Activated CD4-positive, alpha-beta T cell treated with anti-CD3 and anti-CD28 coated beads, Interleukin-2, amount 50 U/mL, for 1 hour (primary cell): ENCODE results near the gene IPO7.
"Not testable (repeated sequence)": the region's sequence is repeated elsewhere in the genome, so short reads cannot be mapped to it uniquely, and the experiment has no call there.

Experiments used
- DNase-seq: peaks from one replicate; pipeline ENCODE4 v3.0.0-alpha.2; 2020

Gene IPO7

DNA sequence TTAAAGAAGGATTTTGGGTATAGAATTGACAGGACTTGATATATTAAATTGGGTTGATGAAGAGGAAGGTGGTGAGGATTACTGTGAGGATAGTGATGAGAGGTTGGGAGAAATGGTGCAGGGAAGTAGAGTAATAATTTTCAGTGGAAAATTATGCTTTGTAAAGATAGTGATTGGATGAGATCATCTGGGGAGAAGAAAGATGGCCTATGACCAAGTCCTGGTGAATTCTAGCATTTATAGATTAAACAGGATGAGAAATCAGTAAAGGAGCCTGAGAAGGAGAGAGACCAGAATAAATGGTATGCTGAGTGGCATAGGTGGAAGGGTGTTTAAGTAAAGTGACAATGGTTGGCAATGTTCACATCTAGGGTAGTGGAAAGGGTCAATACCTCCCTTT, 15.0 kb downstream of the IPO7 start:
- no peak for DNase-seq

DNA sequence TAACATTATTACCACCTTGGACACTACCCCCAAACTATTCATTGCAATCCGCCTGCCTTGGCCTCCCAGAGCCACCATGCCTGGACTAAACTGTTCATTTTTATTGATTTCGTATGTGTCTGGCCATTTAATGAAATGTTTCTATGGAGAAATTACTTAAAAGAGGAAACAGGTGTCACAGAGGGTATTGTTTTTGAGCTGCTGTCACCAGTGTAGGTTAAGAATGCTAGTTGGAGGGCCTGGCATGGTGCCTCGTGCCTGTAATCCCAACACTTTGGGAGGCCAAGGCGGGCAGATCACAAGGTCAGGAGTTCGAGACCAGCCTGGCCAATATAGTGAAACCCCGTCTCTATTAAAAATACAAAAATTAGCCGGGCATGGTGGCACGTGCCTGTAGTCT, 17.4 kb downstream of the IPO7 start:
- not testable (repeated sequence) for DNase-seq

DNA sequence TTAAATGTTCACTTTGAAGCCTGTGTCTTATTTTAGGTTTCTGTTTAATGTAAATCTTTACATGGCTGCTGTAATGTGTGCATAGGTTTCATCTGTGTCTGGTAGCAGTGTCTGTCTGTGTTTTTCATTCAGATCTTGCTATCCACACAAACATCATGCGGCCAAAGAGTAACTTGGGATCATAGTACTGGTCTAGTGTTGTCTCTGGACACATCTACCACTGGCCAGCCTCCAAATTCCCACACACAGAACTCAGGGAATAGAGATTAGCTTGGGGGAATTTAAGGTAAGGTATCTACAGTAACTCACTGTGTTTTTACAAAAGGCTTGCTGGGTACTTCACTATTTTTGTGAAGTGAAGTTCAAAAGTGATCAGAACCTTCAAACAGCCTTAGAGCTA, 44.3 kb downstream of the IPO7 start:
- DNase-seq: no peak

DNA sequence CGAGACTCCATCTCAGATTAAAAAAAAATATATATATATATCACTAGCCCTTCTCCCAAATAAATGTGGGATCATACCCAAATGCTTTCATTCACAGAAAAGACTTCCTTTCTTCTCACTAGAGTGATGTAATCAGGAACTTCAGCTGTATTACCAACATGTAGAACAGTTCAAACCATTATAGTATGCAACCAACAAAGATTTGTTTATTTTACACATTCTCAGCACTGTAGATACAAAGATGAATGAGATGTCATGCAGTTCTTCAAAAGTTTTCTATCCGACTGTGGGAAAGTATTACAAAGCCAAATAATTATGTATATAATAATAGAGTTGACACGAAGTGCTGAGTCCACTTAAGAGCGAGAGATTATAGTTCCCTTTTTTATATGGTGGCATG, 54.2 kb downstream of the IPO7 start:
- DNase-seq: no peak

DNA sequence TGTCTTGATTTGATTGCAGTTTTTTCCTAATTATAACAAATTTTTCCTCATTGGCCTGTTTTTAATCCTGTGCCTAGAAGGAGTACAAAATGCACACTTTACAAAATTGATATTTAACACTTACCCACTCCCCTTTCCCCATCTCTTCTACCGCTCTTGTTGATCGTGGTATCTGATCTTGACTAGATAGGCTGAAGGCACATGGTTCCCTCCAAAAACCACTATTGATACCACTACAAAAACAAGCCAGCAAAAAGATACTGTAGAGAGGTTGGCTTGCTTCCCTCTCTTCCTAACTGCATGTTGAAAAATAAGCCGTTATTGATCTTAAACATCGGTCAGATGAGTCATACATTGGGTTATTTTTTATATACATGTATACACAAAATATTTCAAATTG, 61.8 kb downstream of the IPO7 start:
- no peak for DNase-seq

DNA sequence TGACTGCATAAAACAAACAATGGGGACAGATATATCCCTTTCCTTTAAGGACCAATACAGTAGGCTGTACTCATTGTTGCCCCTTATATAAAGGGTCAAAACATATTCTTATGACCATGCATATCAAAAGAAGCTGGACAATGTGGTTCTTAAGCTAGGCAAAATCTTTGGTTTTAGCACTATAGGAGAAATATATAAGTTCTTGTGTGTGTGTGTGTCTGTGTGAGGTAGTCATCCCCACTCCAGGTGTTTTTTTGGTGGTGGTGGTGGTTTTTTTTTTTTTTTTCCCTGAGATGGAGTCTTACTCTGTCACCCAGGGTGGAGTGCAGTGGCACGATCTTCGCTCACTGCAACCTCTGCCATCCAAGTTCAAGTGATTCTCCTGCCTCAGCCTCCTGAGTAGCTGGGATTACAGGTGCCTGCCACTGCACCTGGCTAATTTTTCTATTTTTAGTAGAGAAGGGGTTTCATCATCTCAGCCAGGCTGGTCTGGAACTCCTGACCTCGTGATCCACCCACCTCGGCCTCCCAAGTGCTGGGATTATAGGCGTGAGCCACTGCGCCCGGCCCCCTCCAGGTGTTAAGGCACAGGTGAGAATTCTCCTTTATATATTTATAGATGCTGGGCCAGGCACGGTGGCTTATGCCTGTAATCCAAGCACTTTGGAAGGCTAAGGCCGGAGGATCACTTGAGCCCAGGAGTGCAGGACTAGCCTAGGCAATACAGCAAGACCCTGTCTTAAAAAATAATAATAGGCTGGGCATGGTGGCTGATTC, 64.3 kb downstream of the IPO7 start:
- DNase-seq: no peak

DNA sequence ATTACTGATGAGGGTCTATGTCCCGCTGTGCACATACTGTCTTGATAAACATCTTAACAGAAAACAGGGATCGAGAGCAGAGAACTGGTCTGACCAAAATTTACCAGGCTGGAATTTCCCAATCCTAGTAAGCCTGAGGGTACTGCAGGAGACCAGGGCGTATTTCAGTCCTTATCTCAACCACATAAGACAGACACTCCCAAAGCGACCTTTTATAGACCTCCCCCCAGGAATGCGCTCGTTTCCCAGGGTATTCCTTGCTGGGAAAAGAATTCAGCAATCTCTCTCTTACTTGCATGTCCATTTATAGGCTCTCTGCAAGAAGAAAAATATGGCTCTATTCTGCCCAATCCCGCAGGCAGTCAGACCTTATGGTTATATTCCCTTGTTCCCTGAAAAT, 67.6 kb downstream of the IPO7 start:
- DNase-seq: not testable (repeated sequence)

DNA sequence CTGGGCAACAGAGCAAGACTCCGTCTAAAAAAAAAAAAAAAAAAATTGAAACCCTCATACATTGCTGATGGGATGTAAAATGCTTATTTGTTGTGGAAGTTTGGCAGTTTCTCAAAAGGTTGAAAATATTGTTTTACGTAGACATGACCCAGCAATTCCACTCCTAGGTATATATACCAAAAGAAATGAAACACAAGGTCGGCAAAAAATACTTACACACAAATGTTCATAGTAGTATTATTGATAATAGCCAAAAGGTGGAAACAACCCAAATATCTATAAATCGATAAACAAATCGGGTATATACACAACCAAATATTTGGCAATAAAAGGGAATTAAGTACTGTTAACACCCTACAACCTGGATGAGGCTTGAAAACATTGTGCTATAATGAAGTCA, 71.3 kb downstream of the IPO7 start:
- DNase-seq: no peak

DNA sequence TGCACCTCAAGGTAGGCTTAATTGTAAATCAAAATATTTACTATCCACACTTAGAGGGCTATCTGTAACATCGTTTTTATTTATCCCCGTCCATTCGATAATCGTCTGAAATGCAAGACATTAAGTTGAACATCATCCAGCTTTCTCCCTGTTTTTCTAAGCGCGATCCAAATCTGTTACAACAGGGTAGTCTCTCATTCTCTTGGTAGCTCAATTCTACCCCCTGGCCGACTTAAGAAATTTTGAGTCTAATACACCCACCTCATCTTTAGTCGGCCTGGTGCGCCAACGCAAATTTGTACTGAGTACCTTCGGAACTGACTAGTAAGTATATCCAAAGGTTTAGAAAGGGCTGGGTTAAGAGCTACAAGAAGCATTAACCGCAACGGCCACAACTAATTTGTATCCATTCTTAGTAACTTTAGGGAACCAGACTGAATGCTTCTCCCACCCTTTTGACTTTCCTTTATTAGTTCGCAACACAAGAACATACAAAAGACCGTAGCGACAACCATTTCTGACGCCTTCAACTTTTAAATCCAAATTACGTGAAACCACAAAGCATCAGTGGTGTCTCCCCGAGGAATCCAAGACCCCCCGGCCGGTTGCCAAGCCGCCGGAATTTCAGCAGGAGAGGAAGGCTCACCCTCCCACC, 75.3 kb downstream of the IPO7 start:
- DNase-seq: peak; percentile 29

DNA sequence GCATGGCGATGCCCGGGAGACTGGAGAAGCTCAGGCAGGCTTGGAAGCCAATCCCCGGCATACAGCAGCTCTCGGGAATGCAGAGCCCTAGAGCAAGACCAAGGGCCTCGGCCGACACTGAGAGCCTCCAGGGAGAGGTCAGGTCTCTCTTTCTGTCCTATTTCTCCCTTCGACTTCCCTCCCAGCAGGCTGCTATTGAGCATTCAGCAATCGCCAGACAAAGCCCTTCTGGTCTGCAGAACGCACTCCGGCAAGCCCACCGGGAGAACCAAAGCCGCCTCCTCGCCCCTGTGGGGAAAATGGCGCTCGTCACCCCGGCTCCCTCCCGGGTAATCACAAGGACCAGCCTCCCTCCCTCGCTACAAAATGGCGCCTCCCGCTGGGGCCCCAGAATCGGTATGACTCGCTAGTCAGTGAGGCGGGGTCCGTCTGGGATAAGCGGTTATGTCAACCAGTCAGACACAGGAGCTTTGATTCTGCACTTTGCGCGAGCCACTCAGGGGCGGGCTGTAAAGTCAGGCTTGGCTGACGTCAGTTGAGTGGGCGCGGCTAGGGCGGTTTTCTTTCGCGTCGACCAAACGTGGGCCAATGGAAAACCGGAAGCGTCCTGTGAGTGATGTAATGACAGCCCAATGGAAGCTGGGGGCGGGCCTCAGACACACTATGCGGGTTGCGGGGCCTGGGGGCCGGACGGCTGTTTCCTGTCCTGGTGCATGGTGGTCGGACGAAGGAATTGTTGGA, 76.0 kb downstream of the IPO7 start, which contains the start of gene ZNF143:
TSS of gene ZNF143 (plus strand) at position 691 of the 741 bp plus-strand sequence. CDS start 10,297 bp downstream, outside the sequence.
- DNase-seq: peak; percentile 100

DNA sequence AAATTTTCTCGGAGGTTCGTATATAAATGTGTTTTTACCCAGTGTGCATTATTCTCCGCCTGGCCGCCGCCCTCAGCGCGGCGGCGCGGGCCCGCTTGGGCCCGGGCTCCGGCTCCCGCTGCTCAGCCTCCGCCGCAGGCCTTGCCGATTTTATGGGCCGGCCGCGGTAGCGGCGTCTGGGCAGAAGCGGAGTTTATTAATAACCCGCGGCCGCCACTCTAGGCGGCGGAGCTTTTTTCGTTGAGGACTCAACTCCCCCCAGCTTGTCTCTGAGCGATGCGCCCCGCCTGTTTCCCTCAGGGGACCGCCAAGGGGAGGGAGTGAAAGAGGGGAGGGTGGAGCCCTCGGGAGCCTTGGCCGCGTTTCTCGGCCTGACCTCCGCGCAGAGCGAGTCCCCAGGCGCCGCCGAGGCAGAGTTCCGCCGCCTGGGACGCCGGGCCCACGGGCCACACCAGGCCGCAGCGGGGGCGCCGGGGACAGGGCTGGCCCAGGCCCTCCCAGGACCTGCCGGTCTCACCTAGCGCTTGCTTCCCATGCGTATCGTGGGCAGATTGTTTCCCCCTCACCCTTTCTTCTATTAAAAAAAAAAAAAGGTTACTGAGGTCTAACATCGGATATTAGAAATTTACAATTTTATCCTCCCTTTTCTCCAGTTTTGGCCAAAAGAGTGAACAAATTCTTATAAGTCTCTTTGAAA, 76.8 kb downstream of the IPO7 start:
- peak; percentile 71 for DNase-seq

DNA sequence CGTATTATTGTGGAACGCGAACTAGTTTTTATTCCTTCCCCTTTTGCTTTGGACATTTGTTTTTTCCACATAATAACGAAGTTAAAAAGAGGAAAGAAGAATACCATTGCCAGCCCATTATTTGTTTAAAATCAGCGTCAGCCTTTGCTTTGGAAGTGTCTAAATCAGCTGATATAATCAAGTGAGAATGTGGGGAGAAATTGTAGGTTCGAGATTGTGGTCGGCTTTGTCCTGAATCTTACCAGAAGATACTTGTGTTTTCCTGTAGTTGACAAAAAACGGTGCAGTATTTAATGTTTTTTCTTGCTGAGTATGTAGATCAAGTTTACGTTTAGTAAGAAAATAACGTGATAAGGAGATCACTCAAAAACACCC, 77.3 kb downstream of the IPO7 start:
- no peak for DNase-seq

DNA sequence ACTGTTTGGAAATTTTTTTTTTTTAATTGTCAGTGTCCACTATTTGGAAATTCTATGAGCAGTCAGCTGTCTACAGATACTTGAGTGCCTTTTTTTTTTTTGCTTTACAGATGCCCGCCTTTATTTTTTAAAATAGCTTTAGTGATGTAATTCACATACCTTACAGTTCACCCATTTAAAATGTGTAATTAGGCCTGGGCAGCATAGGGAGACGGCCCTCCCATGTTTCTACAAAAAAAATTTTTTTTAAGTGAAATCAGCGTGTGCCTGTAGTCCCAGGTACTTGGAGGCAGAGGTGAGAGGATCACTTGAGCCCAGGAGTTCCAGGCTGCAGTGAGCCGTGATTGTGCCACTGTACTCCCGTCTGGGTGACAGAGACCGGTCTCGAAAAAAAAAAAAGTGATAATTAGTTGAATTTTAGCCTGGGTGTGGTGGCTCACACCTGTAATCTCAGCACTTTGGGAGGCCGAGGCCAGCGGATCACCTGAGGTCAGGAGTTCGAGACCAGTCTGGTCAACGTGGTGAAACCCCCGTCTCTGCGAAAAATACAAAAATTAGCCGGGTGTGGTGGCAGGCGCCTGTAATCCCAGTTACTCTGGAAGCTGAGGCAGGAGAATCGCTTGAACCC, 77.8 kb downstream of the IPO7 start:
- no peak for DNase-seq

DNA sequence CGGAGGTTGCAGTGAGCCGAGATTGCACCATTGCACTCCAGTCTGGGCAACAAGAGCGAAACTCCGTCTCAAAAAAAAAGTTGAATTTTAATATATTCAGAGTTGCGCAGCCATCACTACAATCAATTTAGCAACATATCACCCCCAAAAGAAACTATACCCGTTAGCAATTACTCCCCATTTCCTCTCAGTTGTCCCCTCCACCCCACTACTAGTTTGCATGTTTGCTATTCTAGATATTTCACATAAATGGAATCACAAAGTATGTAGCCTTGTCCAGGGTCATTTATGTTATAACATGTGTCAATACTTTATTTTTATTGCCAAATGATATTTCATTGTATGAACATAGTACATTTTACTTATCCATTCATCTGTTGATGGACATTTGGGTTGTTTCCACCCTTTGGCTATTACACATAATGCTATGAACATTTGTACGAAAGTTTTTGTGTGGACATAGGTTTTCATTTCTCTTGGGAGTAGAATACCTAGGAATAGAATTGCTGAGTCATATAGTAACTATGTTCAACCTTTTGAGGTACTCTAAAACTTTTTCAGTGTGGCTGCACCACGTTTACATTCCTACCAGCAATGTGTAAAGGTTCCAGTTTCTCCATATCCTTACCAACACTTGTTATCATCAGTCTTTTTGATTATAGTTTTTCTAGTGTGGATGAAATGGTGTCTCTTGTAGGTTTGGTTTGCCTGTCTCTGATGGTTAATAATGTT, 78.5 kb downstream of the IPO7 start:
- no peak for DNase-seq

DNA sequence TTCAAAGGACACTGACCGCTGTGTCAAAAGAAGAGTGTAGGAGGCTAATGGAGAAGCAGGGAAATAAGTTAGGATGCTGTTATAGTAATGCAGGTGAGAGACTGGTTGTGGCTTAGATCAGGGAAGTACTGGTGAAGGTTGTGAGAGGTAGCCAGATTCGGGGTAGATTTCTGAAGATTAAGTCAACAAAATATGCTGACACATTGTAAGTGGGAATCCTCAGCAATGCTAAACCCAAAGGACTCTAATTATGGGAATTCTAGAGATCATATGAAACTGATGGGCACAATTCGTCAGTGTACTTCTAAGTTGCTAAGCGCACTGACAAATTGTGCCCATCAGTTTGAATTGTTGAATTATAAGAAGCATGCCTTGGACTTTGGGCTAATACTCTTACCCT, 86.3 kb downstream of the IPO7 start:
- no peak for DNase-seq

DNA sequence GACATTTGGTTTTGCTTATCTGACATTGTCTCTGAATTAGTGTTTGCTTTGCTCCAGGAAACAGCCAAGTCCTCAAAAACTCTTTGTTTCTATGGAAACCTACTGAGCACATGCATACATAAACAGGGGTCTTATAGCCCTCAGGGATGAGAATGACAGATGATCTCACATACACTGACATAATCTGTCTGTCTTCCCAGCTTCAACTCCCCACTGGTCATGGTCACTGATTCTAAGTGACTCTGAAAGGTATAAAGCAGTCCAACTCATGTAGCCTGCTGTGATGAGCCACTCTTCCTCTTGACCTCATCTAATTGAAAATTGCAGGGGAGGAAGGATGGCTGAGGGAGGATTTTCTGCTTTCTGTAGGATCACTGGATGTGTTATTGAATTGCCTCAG, 89.0 kb downstream of the IPO7 start:
- DNase-seq: no peak

DNA sequence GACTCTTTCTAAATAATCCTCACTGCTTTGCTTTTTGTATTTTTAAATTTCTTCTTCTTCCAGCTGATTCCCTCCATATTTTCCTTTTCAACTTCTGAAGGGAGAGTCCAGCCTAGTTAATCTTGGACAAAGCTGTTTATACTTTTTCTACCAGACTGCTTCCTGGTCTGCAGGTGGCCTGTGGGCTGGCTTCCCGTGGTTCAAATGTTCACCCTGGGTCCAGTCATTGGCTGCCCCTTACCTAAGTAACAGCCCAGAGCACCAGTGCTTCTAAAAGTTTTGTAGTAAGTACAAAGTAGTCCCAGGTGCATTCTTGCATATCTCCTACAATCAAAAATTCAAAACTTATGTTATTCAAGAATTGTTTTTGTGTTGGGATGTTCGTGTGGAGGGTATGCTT, 95.4 kb downstream of the IPO7 start:
- DNase-seq: no peak

DNA sequence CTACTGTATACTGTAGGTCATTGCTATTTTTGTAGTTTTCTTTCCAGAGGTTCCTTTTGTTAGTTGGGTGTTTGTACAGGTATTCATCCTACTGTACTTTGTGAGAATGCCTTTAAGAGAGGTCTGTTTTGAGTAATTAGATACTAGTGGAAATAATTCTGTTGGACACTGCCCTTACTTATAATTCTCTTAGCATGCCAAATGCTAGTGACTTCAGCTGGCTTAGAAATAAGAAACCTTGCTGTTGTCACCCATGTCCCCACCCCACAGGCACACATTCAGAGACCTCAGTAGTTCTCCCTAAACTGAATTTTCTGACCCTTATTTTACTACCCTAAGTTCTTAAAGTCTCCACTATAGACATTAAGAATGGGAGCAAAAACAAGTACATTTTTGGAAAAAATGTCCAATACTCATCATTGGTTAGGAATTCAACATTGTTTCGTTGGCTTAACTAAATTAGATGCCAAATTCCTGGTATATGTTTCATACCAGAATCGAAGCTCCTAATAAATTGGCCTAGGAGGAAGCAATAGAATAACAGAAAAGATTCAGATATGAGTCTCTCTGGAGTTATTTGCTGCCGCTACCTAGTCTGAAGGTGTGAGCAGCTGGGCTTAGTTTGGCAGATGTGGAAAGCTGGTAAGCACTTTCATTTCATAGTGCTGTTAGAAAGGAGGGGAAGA, 104.8 kb downstream of the IPO7 start:
- DNase-seq: no peak

DNA sequence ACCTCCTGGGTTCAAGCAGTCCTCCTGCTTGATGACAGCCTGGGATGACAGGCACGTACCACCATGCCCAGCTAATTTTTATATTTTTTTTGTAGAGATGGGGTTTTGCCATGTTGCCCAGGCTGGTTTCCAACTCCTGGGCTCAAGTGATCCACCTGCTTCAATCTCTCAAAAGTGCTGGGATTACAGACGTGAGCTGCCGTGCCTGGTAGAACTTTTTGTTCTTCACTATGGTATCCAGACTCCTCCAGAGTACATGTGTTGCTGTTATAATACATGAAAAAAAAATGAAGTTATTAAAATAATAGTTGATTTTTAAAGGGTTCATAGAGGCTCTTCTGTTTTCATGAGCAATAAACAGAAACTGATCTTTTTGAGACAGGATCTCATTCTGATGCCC, 105.9 kb downstream of the IPO7 start:
- DNase-seq: no peak

DNA sequence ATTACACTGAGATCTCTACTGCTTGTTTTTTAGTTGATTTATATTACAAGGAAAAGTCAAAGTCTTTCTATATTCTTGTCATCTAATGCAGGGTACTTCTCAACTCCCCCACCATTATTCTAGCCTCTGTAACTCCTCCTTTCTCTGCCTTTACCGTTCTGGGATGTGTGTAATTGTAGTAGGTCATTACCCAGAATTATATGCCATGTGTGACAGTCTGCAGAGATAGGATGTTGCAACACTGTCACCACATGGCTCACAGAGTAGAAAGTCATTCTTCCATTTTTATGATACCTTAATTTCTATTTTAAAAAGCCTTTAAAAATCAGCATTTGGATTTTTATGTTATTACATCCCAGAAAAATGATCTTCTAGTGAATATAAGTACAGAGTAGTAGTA, 109.0 kb downstream of the IPO7 start:
- no peak for DNase-seq

DNA sequence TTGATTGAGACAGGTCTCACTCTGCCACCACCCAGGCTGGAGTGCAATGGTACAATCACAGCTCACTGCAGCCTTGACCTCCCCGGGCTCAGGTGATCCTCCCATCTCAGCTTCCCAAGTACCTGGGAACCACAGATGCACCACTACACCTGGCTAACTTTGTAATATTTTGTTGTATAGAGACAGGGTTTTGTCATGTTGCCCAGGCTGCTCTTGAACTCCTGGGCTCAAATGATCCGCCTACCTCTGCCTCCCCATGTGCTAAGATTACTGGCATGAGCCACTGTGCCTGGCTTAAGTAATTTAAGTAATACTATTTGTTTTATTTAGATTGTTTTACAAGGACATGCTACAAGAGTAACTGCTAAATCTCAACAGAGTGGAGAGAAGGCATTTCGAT, 109.9 kb downstream of the IPO7 start:
- no peak for DNase-seq
